Testis (tissue), 3 donors: Measurements from ENCODE around the gene WDFY4. TPM values are rescaled to one million over a fixed set of nuclear protein-coding genes. Genes with fewer than 3 reads are reported as not detected.

Experiments used
- DNase-seq: peaks from one replicate; pipeline ENCODE4 v3.0.0-alpha.2; 2019
- H3K27ac ChIP-seq, 2 donors: fragments of 200-600 bp; sonication (generic); one replicate each; pipeline ENCODE4 v1.5.1; 2019
- H3K27me3 ChIP-seq: fragments of 200-600 bp; sonication (generic); one replicate; pipeline ENCODE4 v1.5.1; 2019
- H3K36me3 ChIP-seq: fragments of 200-600 bp; sonication (generic); one replicate; pipeline ENCODE4 v1.5.1; 2017; ENCODE audit warnings: low read depth; ENCODE audit errors: missing control alignments
- H3K4me1 ChIP-seq: fragments of 200-600 bp; sonication (generic); one replicate; pipeline ENCODE4 v1.5.1; 2019
- H3K4me3 ChIP-seq, 2 donors: fragments of 200-600 bp; sonication (generic); one replicate each; pipeline ENCODE4 v1.5.1; 2017 to 2019
- H3K9me3 ChIP-seq: fragments of 200-600 bp; sonication (generic); one replicate; pipeline ENCODE4 v1.5.1; 2017
- POLR2A ChIP-seq: fragments of 450-650 bp; IDR thresholded peaks from one replicate; pipeline ENCODE4 v1.6.1; 2017; ENCODE audit warnings: antibody characterized with exemption, mild to moderate bottlenecking, moderate library complexity
- WGBS, 2 donors: methylation state at CpG; one replicate each; pipeline ENCODE4 v1.1.5; 2018; 5-methylcytosine and 5-hydroxymethylcytosine counted together
- intact Hi-C: fragments of 100-400 bp; cut with DNase I; formaldehyde crosslinking; loops from one replicate; pipeline ENCODE4 v1.15.1; 2023; ENCODE audit warnings: low total_unique reads
- polyA plus RNA-seq: library from polyadenylated mRNA; stranded (reverse); fragments of 350-450 nt; fragmentation: Illumina TruSeq; extraction: RNeasy Lipid Tissue Mini Kit (QIAGEN cat#74804); gene quantifications from one replicate; pipeline ENCODE4 v1.2.3, GENCODE V29; 2014; ENCODE audit warnings: low read depth, low replicate concordance; ENCODE audit not compliant: insufficient read depth
- total RNA-seq, 2 donors: library from RNA; depleted of rRNA; stranded (reverse); fragments of >200 nt; gene quantifications; one replicate each; pipeline ENCODE4 v1.2.3, GENCODE V29; 2016
- TF ChIP-seq, protein P1 (sequence below), 3 experiments: fragments of 450-650 bp in 2 of 3; fragments of 200-600 bp in 1 of 3; sonication (generic) in 1 of 3; IDR thresholded peaks; one replicate each; pipeline ENCODE4 v1.5.1; 2016 to 2019; ENCODE audit warnings: antibody characterized with exemption in 3 of 3, mild to moderate bottlenecking in 2 of 3, moderate library complexity in 1 of 3

WDFY4 gene
- total and polyA plus RNA-seq, 3 donors from 2014 or later = 10.2 to 21.5 (median 18.4) TPM

DNA sequence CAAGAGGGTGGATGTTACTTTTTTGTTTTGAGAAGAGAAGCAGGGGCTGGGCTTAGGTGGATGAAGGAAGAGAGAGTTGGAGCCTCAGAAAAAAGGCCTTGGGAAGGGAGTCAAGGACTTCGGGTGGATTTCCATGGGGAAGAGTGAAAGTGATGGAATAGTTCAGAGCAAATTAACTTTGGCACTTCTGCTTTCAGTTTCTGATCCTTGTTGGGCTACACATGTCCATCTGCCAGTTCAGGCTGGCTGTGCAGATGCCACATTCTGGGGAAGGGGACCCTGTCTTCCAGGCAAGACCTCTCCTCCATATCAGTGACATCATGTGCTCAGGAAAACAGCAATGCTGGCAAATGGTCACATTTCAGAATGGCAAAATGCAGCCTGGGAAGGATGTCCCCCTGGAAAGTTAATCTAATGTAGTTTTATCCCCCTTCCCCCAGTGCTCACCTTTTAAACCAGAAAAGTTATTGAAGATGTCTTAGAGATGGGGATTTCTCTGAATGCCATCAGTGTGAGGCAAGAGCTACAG, 86.0 kb downstream of the WDFY4 start:
- Histone ChIP-seq H3K9me3 (no peaks in the 10 kb centered on the region), H3K4me3 (no peak overlapping the region), H3K27me3 (no peaks in the 10 kb centered on the region), H3K27ac (no peak overlapping the region), H3K4me1 (no peaks in the 10 kb centered on the region), H3K36me3 (no peaks in the 10 kb centered on the region)
- no peak for DNase-seq
- intact Hi-C loops = no loop called here
- TF ChIP-seq POLR2A = no peak
- TF ChIP-seq, protein P1, sequence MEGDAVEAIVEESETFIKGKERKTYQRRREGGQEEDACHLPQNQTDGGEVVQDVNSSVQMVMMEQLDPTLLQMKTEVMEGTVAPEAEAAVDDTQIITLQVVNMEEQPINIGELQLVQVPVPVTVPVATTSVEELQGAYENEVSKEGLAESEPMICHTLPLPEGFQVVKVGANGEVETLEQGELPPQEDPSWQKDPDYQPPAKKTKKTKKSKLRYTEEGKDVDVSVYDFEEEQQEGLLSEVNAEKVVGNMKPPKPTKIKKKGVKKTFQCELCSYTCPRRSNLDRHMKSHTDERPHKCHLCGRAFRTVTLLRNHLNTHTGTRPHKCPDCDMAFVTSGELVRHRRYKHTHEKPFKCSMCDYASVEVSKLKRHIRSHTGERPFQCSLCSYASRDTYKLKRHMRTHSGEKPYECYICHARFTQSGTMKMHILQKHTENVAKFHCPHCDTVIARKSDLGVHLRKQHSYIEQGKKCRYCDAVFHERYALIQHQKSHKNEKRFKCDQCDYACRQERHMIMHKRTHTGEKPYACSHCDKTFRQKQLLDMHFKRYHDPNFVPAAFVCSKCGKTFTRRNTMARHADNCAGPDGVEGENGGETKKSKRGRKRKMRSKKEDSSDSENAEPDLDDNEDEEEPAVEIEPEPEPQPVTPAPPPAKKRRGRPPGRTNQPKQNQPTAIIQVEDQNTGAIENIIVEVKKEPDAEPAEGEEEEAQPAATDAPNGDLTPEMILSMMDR (IDR thresholded peaks at IDR 0.05) = no peak
- 45 to 58% methylated on average over 1 of the region's 1 CpG for WGBS, 2 donors

DNA sequence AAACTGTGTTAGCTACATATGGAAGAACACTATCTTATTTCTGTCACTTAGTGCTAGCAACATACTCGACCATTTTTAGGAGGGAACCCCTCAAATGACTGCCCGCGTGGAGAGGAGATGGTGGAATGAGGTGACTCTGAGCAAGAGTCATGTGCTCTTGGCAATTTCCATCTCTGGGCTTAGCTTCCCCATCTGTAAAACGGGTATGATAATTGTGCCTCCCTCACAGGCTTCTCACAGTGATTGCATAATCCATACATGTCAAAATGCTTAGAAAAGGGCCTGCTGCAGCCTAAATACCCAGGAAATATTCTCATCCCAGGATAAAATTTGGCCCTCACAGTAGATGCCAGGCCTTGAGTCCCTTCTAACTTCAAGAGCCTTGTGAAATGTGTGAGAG, 86.6 kb downstream of the WDFY4 start:
- no peaks in the 10 kb centered on the region for H3K36me3 ChIP-seq
- intact Hi-C loops = no loop called here
- no peak for DNase-seq
- H3K4me1 ChIP-seq = no peaks in the 10 kb centered on the region
- TF ChIP-seq POLR2A = no peak
- TF ChIP-seq, protein P1 (IDR thresholded peaks at IDR 0.05) = no peak
- no peaks in the 10 kb centered on the region for H3K9me3 ChIP-seq
- no peak overlapping the region for H3K27ac ChIP-seq
- no peaks in the 10 kb centered on the region for H3K27me3 ChIP-seq
- no peak overlapping the region for H3K4me3 ChIP-seq
- 89 to 100% methylated on average over 3 to 4 of the region's 4 CpGs for WGBS, 2 donors

DNA sequence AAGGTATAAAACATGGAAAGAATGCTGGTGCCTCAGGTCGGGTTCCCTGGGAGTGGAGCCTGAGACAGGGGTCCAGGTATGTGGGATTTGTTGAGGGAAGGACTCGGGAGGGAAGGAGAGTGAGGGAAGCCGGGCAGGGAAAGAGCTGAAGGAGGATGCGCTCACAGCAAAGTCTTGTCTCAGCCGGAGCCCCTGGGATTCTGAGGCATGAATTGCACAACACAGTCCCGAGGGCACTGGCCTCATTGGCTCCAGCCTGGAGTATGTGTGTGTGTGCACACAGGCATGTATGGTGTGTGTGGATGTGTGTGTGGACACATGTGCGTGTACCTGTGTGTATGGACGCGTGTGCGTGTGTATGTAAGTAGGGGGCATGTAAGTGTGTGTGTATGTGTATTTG, 87.4 kb downstream of the WDFY4 start:
- H3K4me1 ChIP-seq = no peaks in the 10 kb centered on the region
- no peaks in the 10 kb centered on the region for H3K9me3 ChIP-seq
- H3K27ac ChIP-seq = no peak overlapping the region
- WGBS, 2 donors = 85 to 92% methylated on average over 10 of the region's 10 CpGs
- TF ChIP-seq, protein P1 (IDR thresholded peaks at IDR 0.05) = no peak
- TF ChIP-seq POLR2A = no peak
- DNase-seq = no peak
- H3K36me3 ChIP-seq = no peaks in the 10 kb centered on the region
- intact Hi-C loops = no loop called here
- H3K4me3 ChIP-seq = no peak overlapping the region
- no peaks in the 10 kb centered on the region for H3K27me3 ChIP-seq

DNA sequence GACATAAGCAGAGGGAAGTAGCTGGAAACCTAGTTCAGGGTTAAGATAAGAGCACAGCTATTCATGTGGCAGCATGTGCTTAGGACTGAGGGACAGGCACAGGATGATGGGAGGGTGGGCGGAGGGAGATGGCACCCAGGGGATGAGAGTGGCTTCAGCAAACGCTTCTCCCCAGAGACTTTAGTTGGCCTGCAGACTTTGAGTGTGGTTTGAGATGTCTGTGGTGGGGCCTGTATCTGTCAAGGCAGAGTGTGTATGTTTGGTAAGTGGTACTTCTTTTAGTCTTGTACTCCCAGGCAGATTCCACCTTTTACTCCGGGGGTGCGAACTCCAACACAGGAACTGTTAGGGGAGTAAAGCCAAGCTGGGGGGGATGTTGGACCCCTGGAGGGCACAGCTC, 88.9 kb downstream of the WDFY4 start:
- DNase-seq = no peak
- H3K27ac ChIP-seq = no peak overlapping the region
- no peak overlapping the region for H3K4me3 ChIP-seq
- H3K36me3 ChIP-seq = no peaks in the 10 kb centered on the region
- H3K27me3 ChIP-seq = no peaks in the 10 kb centered on the region
- no peaks in the 10 kb centered on the region for H3K4me1 ChIP-seq
- 78 to 91% methylated on average over 4 of the region's 4 CpGs for WGBS, 2 donors
- no peaks in the 10 kb centered on the region for H3K9me3 ChIP-seq
- TF ChIP-seq, protein P1 (IDR thresholded peaks at IDR 0.05) = no peak
- no peak for TF ChIP-seq POLR2A
- intact Hi-C loops = no loop called here

DNA sequence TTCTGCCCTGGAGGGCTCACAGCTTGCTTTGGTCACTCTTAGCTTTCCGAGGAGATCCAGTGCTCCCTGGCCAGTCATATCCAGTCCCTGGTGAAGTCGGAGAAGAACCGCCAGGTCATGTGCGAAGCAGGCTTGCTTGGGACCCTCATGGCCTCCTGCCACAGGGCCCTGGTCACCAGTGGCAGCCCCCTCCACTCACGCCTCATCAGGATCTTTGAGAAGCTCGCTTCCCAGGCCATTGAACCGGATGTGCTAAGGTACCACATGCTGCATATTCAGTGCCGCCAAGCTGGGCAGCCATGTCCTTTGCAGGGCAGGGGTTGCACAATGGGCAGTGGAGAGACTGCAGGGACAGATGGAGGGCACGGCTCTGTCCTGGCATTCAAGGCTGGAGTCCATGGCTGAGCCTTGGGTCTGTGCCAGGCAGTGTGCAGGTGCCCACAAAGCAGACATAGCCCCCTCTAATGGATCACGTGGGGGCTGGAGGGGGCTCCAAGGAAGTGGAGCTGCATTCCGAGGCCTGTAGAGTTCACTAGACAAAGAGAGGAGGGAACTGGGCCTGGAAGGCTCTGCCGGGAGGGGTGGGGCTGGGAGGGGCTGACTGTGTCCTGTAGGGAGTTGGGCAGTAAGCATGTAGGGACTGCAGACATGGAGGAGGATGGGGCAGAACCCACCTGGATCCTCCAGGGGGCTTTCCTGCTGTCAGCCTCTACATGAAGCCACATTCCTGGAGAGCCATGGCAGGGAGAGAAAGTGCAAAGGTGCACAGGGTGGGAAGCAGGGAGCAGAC, 89.9 kb downstream of the WDFY4 start:
- TF ChIP-seq POLR2A = no peak
- TF ChIP-seq, protein P1 (IDR thresholded peaks at IDR 0.05) = no peak
- WGBS, 2 donors = 91 to 93% methylated on average over 6 to 12 of the region's 12 CpGs
- intact Hi-C loops = no loop called here
- H3K4me3 ChIP-seq = no peak overlapping the region
- no peak for DNase-seq
- no peaks in the 10 kb centered on the region for H3K4me1 ChIP-seq
- no peaks in the 10 kb centered on the region for H3K9me3 ChIP-seq
- no peak overlapping the region for H3K27ac ChIP-seq
- no peaks in the 10 kb centered on the region for H3K36me3 ChIP-seq
- no peaks in the 10 kb centered on the region for H3K27me3 ChIP-seq
